ENCODE data around the gene TDRD7. TPM values are rescaled to one million over a fixed set of nuclear protein-coding genes. Genes with fewer than 3 reads are reported as not detected.
A peak's percentile ranks its signal among the peaks of the same experiment; 100 is the strongest.

TDRD7 gene
- total and polyA plus RNA-seq, 9 of the 15 experiments (the other 6 are each of a cell fraction or from before 2014, with no cell fraction given), result 2.2 to 7.7 (median 5.2) TPM

- ATAC-seq (peak; percentile 40), DNase-seq (ENCODE audit: extremely low read depth in 1 of 4, low spot score in 3 of 4) (peak; percentile 31 to 41 (median 32)), FAIRE-seq (no peak)
- Histone ChIP-seq H3K4me3 (peak overlapping the region; percentile 88), H3K36me3 (ENCODE audit: control insufficient read depth, insufficient read depth, low read length) (peaks cover 19% of the 10 kb centered on the region), H3K9ac (ENCODE audit: insufficient read depth in 1 of 2, low read depth in 2 of 2, low read length in 2 of 2) (peak overlapping the region; percentile 84 to 99), H3K79me2 (ENCODE audit: control insufficient read depth, insufficient read depth, low read length) (peaks cover 57% of the 10 kb centered on the region), H3K27ac (ENCODE audit: extremely low read depth, low read depth, low read length) (peak overlapping the region; percentile 96), H3K27me3 (ENCODE audit: control insufficient read depth in 2 of 2, insufficient read depth in 2 of 2, low read length in 2 of 2) (no peaks in the 10 kb centered on the region; a peak in 1 of 5 replicates), H2AFZ (ENCODE audit: low read depth, low read length) (peak overlapping the region; percentile 60), H3K4me2 (ENCODE audit: insufficient read depth, low read length) (peak overlapping the region; percentile 91), H3K9me3 (replicated peaks; ENCODE audit: control insufficient read depth, insufficient read depth, low read depth, low read length) (no peaks in the 10 kb centered on the region), H3K9me1 (ENCODE audit: control insufficient read depth, insufficient read depth, low read length) (peaks cover 4% of the 10 kb centered on the region), H4K20me1 (replicated peaks; ENCODE audit: control insufficient read depth, insufficient read depth, low read length) (peaks cover 7% of the 10 kb centered on the region; the same call in 1 of the 2 replicates), H3K4me1 (replicated peaks in 1 of 2; ENCODE audit: control insufficient read depth in 2 of 2, insufficient read depth in 2 of 2, low read length in 2 of 2) (peaks cover 50 to 54% of the 10 kb centered on the region in 2 experiments)
- 1% methylated on average over 45 of the region's 49 CpGs for WGBS (ENCODE audit: insufficient coverage, low coverage, missing lambda C conversion rate)
- intact Hi-C loops (cut with micrococcal nuclease) (loop anchor here (5.0 kb wide), 2 partner anchors 40 to 85 kb away; no protein-coding TSS in a partner anchor), in situ Hi-C loops (cut with MboI) (no loop called here)
- BruUV-seq (replicated peaks), result no TSS peak
- POLR2A ChIA-PET, result interaction anchor here (0.6 to 5.3 kb wide), 11 partner anchors 11 to 1027 kb away, joined by 3 to 29 read pairs (median 5); no protein-coding TSS in a partner anchor
- CTCF ChIA-PET (ENCODE audit: low intra/inter-chr PET ratio), result no interaction called here
- 0 out of 2 replicates have a peak, but pooled peaks have one; percentile 10 for TF ChIP-seq SP1 (CRISPR knock-in tag; IDR thresholded peaks at IDR 0.05)
- TF ChIP-seq PHF8 (IDR thresholded peaks at IDR 0.05; ENCODE audit: borderline replicate concordance, low read length), result peak; percentile 25; the same call in 1 of the 2 replicates
- TF ChIP-seq PCBP1 (IDR thresholded peaks at IDR 0.05; ENCODE audit: low read depth, low read length, poor library complexity, severe bottlenecking), result peak; percentile 37
- TF ChIP-seq KDM1A (IDR thresholded peaks at IDR 0.05), result no peak
- TF ChIP-seq STAG1 (CRISPR knock-in tag; IDR thresholded peaks at IDR 0.05; ENCODE audit: borderline replicate concordance), result 0 out of 2 replicates have a peak, but pooled peaks have one; percentile 37
- TF ChIP-seq, protein P1, sequence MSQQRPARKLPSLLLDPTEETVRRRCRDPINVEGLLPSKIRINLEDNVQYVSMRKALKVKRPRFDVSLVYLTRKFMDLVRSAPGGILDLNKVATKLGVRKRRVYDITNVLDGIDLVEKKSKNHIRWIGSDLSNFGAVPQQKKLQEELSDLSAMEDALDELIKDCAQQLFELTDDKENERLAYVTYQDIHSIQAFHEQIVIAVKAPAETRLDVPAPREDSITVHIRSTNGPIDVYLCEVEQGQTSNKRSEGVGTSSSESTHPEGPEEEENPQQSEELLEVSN (IDR thresholded peaks at IDR 0.05; ENCODE audit: borderline replicate concordance in 1 of 2, extremely low read depth in 1 of 2, insufficient read depth in 1 of 2, insufficient read length in 1 of 2, low read depth in 1 of 2, low read length in 1 of 2, poor library complexity in 1 of 2, severe bottlenecking in 1 of 2), result peak in 1 of 2 experiments; percentile 43
- TF ChIP-seq, protein P2, sequence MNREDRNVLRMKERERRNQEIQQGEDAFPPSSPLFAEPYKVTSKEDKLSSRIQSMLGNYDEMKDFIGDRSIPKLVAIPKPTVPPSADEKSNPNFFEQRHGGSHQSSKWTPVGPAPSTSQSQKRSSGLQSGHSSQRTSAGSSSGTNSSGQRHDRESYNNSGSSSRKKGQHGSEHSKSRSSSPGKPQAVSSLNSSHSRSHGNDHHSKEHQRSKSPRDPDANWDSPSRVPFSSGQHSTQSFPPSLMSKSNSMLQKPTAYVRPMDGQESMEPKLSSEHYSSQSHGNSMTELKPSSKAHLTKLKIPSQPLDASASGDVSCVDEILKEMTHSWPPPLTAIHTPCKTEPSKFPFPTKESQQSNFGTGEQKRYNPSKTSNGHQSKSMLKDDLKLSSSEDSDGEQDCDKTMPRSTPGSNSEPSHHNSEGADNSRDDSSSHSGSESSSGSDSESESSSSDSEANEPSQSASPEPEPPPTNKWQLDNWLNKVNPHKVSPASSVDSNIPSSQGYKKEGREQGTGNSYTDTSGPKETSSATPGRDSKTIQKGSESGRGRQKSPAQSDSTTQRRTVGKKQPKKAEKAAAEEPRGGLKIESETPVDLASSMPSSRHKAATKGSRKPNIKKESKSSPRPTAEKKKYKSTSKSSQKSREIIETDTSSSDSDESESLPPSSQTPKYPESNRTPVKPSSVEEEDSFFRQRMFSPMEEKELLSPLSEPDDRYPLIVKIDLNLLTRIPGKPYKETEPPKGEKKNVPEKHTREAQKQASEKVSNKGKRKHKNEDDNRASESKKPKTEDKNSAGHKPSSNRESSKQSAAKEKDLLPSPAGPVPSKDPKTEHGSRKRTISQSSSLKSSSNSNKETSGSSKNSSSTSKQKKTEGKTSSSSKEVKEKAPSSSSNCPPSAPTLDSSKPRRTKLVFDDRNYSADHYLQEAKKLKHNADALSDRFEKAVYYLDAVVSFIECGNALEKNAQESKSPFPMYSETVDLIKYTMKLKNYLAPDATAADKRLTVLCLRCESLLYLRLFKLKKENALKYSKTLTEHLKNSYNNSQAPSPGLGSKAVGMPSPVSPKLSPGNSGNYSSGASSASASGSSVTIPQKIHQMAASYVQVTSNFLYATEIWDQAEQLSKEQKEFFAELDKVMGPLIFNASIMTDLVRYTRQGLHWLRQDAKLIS (CRISPR knock-in tag; IDR thresholded peaks at IDR 0.05), result 0 out of 2 replicates have a peak, but pooled peaks have one; percentile 16
- 0 out of 2 replicates have a peak, but pooled peaks have one; percentile 2 for TF ChIP-seq ZNF124 (CRISPR knock-in tag; IDR thresholded peaks at IDR 0.05)
- peak; percentile 8; the same call in 1 of the 2 replicates for TF ChIP-seq MIER1 (IDR thresholded peaks at IDR 0.05; ENCODE audit: low read depth)
- peak; percentile 63 for TF ChIP-seq EGR1 (conservative IDR thresholded peaks at IDR 0.05)
- TF ChIP-seq ZC3H4 (CRISPR knock-in tag; IDR thresholded peaks at IDR 0.05; ENCODE audit: borderline replicate concordance), result peak; percentile 72; the same call in 1 of the 2 replicates
- no peak for TF ChIP-seq ASH1L (IDR thresholded peaks at IDR 0.05; ENCODE audit: borderline replicate concordance, low read depth, partially characterized antibody)
- peak; percentile 86 for TF ChIP-seq CHD1 (IDR thresholded peaks at IDR 0.05; ENCODE audit: low read length)
- TF ChIP-seq RBBP5 (IDR thresholded peaks at IDR 0.05; ENCODE audit: borderline replicate concordance, insufficient read depth, low read length, poor library complexity, severe bottlenecking), result peak; percentile 64
- TF ChIP-seq TBP (optimal IDR thresholded peaks at IDR 0.05; ENCODE audit: low read depth, low read length), result peak; percentile 30
These were observed 90.5 kb downstream of the TDRD7 start for GRCh38 chr9:97502222-97502983.

All from K562 (cell line).